ENCODE results near the gene GJB1.

GJB1 gene

GRCh38 chrX:71214152-71214551, 8.9 kb upstream of the GJB1 start:
- Histone ChIP-seq H3K36me3 (replicated peaks; ENCODE audit: insufficient read depth, low read length) (no peaks in the 10 kb centered on the region), H3K4me2 (ENCODE audit: low read depth, low read length) (no peak overlapping the region), H2AFZ (ENCODE audit: low read length) (no peak overlapping the region), H3K27me3 (replicated peaks; ENCODE audit: insufficient read depth, low read length) (no peaks in the 10 kb centered on the region), H3K9me2 (replicated peaks; ENCODE audit: insufficient read depth, low read length) (no peaks in the 10 kb centered on the region), H3K4me3 (ENCODE audit: low read length) (no peak overlapping the region), H3K27ac (ENCODE audit: low read length) (no peak overlapping the region), H3K79me2 (ENCODE audit: low read length) (no peaks in the 10 kb centered on the region), H3F3A (ENCODE audit: insufficient read depth, low read length) (no peaks in the 10 kb centered on the region), H3K9me3 (replicated peaks; ENCODE audit: insufficient read depth, low read length) (no peaks in the 10 kb centered on the region), H3K9ac (ENCODE audit: low read length) (no peak overlapping the region), H3K4me1 (ENCODE audit: low read length) (no peaks in the 10 kb centered on the region), H4K20me1 (ENCODE audit: insufficient read depth, low read length) (no peaks in the 10 kb centered on the region)
- TF ChIP-seq EZH2 (optimal IDR thresholded peaks at IDR 0.05; ENCODE audit: low read depth, low read length) (no peak), CTCF (IDR thresholded peaks at IDR 0.05; ENCODE audit: low read length) (no peak)
- DNase-seq: no peak

DNA sequence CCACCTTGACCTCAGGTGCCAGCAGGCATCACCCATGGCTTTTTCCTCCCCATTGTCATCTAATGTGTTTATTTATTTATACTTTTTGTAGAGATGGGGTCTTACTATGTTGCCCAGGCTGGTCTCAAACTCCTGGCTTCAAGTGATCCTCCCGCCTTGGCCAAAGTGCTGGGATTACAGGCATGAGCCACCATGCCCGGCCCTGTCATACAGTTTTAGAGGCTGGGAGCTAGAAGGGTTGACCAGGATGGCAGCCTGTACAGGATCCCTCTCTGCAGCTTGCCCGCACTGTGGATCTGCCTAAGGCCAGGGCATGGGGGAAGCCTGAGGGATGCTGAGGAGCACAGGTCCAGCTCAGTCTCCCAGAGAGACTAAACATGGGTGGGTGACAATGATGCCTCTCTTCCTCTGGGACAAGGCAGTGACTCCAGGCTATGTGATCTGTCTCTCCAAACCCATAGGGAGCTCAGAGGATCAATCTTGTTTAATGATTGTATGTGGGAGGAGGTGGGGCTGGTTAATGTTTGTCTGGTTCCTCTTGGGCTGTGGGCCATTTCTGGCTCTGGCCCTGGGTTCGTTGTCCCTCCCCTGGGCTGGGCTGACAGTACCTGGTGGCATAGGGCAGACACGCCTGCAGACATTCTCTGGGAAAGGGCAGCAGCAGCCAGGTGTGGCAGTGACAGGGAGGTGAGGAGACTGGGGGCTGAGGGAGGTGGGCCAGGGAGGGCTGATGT, 8.3 kb upstream of the GJB1 start:
- Histone ChIP-seq H3K9ac (ENCODE audit: low read length) (no peak overlapping the region), H3K79me2 (ENCODE audit: low read length) (no peaks in the 10 kb centered on the region), H3K36me3 (replicated peaks; ENCODE audit: insufficient read depth, low read length) (no peaks in the 10 kb centered on the region), H2AFZ (ENCODE audit: low read length) (no peak overlapping the region), H3K4me3 (ENCODE audit: low read length) (no peak overlapping the region), H3F3A (ENCODE audit: insufficient read depth, low read length) (no peaks in the 10 kb centered on the region), H4K20me1 (ENCODE audit: insufficient read depth, low read length) (no peaks in the 10 kb centered on the region), H3K27ac (ENCODE audit: low read length) (no peak overlapping the region), H3K9me3 (replicated peaks; ENCODE audit: insufficient read depth, low read length) (no peaks in the 10 kb centered on the region), H3K27me3 (replicated peaks; ENCODE audit: insufficient read depth, low read length) (no peaks in the 10 kb centered on the region), H3K4me1 (ENCODE audit: low read length) (no peaks in the 10 kb centered on the region), H3K9me2 (replicated peaks; ENCODE audit: insufficient read depth, low read length) (no peaks in the 10 kb centered on the region), H3K4me2 (ENCODE audit: low read depth, low read length) (no peak overlapping the region)
- no peak for TF ChIP-seq CTCF (IDR thresholded peaks at IDR 0.05; ENCODE audit: low read length)
- no peak for DNase-seq

GRCh38 chrX:71215338-71215912, 7.6 kb upstream of the GJB1 start:
- no peak overlapping the region for H3K9ac ChIP-seq (ENCODE audit: low read length)
- no peaks in the 10 kb centered on the region for H3K4me1 ChIP-seq (ENCODE audit: low read length)
- H4K20me1 ChIP-seq (ENCODE audit: insufficient read depth, low read length): no peaks in the 10 kb centered on the region
- no peaks in the 10 kb centered on the region for H3K9me3 ChIP-seq (replicated peaks; ENCODE audit: insufficient read depth, low read length)
- no peak overlapping the region for H2AFZ ChIP-seq (ENCODE audit: low read length)
- no peak overlapping the region for H3K27ac ChIP-seq (ENCODE audit: low read length)
- H3K79me2 ChIP-seq (ENCODE audit: low read length): no peaks in the 10 kb centered on the region
- H3K4me2 ChIP-seq (ENCODE audit: low read depth, low read length): no peak overlapping the region
- no peak for DNase-seq
- no peaks in the 10 kb centered on the region for H3K27me3 ChIP-seq (replicated peaks; ENCODE audit: insufficient read depth, low read length)
- H3K9me2 ChIP-seq (replicated peaks; ENCODE audit: insufficient read depth, low read length): no peaks in the 10 kb centered on the region
- no peaks in the 10 kb centered on the region for H3F3A ChIP-seq (ENCODE audit: insufficient read depth, low read length)
- H3K4me3 ChIP-seq (ENCODE audit: low read length): no peak overlapping the region
- no peaks in the 10 kb centered on the region for H3K36me3 ChIP-seq (replicated peaks; ENCODE audit: insufficient read depth, low read length)
- TF ChIP-seq EZH2 (optimal IDR thresholded peaks at IDR 0.05; ENCODE audit: low read depth, low read length): no peak

DNA sequence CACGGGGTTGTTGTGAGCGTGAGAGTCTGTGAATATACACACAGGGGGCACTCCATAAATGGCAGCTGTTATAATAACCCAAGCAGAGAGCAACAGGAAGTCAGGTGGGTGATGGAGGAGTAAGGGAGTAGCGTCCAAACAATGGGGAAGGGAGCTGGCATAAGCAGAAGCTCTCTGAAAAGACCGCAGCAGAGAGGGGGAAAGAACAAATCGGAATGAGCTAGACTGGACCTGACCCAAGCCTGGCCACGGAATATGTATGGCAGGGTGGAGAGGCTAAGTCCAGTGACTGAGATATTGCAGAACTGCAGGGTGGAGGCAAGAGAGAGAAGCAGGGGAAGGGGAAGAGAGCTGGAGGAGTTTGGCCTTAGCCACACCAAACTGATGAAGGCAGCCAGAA, 6.5 kb upstream of the GJB1 start:
- Histone ChIP-seq H3K9ac (ENCODE audit: low read length) (no peak overlapping the region), H3K27me3 (replicated peaks; ENCODE audit: insufficient read depth, low read length) (no peaks in the 10 kb centered on the region), H4K20me1 (ENCODE audit: insufficient read depth, low read length) (no peaks in the 10 kb centered on the region), H3K9me2 (replicated peaks; ENCODE audit: insufficient read depth, low read length) (no peaks in the 10 kb centered on the region), H3K9me3 (replicated peaks; ENCODE audit: insufficient read depth, low read length) (no peaks in the 10 kb centered on the region), H3K4me3 (ENCODE audit: low read length) (no peak overlapping the region), H3K4me1 (ENCODE audit: low read length) (no peaks in the 10 kb centered on the region), H2AFZ (ENCODE audit: low read length) (no peak overlapping the region), H3K36me3 (replicated peaks; ENCODE audit: insufficient read depth, low read length) (no peaks in the 10 kb centered on the region), H3K4me2 (ENCODE audit: low read depth, low read length) (no peak overlapping the region), H3F3A (ENCODE audit: insufficient read depth, low read length) (no peaks in the 10 kb centered on the region), H3K27ac (ENCODE audit: low read length) (no peak overlapping the region), H3K79me2 (ENCODE audit: low read length) (no peaks in the 10 kb centered on the region)
- TF ChIP-seq CTCF (IDR thresholded peaks at IDR 0.05; ENCODE audit: low read length) (no peak), EZH2phosphoT487 (IDR thresholded peaks at IDR 0.05; ENCODE audit: low read length) (no peak), EZH2 (optimal IDR thresholded peaks at IDR 0.05; ENCODE audit: low read depth, low read length) (no peak)
- DNase-seq: no peak

Data from MM.1S (cell line).